ENCODE results near the gene MAN1C1. TPM values are rescaled to one million over a fixed set of nuclear protein-coding genes. Genes with fewer than 3 reads are reported as not detected.

Gene MAN1C1
- total RNA-seq, 1 experiment from 2014 or later = 0.67 TPM

DNA sequence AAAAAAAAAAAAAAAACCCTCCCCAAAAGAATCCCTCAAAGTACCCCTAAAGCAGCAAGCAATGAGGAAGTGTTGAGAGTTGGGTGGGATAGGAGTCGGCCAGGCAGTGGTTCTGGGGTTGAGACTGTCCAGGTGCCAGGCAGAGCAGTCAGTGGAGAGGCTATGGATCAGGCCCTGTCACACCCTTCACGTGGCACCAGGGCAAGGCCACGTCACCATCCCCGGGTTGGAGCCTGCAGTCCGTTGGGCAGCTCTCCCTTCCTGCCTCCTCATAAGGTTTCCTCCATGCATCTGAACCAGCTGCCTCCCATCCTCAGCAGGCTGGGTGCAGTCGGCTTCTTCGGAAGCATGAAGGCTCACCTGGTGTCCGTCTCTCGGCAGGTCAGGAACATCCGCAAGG lies 146.9 kb downstream of the MAN1C1 start:
- DNase-seq (ENCODE audit: low spot score) = no peak

- no peak for DNase-seq (ENCODE audit: low spot score)
Measured at GRCh38 chr1:25765136-25765922, 148.7 kb downstream of the MAN1C1 start.

- DNase-seq (ENCODE audit: low spot score) = no peak
Measured at GRCh38 chr1:25765923-25766589, 149.5 kb downstream of the MAN1C1 start.

DNA sequence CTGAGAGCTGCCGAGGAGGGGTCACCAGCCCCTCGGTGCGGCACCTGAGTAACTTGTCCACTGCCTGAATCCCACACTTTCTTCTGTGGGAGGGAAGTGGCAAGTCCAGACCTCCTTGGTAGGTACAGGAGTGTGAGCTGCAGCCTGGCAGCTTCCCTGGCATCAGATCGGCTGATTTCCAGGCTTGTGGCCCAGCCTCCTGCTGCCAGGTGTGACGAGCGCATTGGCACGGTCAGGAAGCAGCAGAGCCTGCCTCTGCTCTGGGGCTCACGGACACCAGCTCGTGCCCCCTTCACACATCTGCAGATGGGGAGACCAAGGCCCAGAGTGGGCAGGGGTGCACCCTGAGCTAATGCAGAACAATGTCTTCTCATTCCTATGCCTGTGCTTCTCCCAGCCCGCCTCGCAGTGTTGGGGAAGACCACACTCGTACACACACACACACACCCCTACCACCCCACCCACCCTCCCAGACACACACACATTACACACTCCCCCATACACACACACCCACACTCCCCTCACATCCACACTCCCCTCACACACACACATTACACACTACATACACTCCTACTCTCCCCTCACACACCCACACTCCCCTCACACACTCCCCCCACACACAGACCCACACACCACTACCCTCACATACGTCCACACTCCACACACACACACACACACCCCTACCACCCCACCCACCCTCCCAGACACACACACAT lies 150.3 kb downstream of the MAN1C1 start:
- no peak for DNase-seq (ENCODE audit: low spot score)

GRCh38 chr1:25767437-25767770 lies 150.8 kb downstream of the MAN1C1 start:
- no peak for DNase-seq (ENCODE audit: low spot score)

DNA sequence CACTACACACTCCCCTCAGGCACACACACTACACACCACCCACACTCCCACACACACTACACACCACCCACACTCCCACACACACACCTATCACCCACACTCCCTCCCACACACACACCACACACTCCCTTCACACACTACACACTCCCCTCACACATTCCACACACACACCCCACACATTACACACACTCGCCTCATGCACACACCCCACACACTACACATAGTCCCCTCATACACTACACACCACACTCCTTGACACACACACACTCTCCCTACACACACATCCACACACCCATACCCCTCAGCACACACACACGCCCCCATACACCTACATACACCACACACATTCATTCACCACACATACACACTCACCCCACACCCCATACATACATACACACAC lies 152.4 kb downstream of the MAN1C1 start:
- no peak for DNase-seq (ENCODE audit: low spot score)

GRCh38 chr1:25769625-25770383 lies 153.2 kb downstream of the MAN1C1 start:
- no peak for DNase-seq (ENCODE audit: low spot score)

- DNase-seq (ENCODE audit: low spot score) = no peak
Measured at GRCh38 chr1:25770541-25771220, 154.1 kb downstream of the MAN1C1 start.

DNA sequence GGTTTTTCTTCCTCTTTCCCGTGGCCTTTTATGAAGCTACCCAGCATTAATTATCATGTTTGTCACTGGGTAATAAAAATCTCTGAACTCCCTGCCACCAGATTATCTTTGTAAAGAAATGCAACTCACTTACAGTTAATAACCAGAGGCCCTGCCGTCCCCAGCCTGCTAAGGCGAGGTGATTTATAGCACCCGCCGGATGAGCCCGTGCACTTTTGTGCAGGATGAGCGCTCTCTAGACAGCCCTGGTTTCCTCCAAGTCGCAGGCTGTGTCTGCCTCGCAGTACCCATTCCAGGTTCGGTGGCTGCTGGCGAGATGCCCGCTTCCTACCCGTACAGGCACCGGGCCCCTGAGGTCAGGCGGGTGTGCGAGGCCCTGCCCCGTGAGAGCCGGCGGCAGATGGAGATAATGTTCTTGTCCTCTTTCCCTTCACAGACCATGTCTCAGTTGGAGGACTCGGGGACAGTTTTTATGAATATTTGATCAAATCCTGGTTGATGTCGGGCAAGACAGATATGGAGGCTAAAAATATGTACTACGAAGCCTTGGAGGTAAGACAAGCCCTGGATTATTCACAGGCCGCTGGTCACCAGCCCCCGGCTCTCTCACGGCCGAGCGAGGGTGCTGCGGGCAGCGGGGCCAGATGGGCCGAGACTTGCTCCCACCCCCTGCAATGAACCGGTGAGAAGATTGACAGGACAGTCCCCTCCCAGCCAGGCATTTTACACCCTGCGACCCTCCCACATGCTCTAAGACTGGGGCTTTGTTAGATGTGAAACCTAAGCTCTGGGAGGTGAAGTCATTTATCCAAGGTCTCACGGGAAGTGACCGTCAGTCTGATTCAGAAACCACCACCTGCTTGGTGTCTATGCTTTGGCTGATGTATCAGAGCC lies 154.9 kb downstream of the MAN1C1 start:
- DNase-seq (ENCODE audit: low spot score) = peak; percentile 34

- no peak for DNase-seq (ENCODE audit: low spot score)
Measured at GRCh38 chr1:25772164-25772563, 155.6 kb downstream of the MAN1C1 start.

DNA sequence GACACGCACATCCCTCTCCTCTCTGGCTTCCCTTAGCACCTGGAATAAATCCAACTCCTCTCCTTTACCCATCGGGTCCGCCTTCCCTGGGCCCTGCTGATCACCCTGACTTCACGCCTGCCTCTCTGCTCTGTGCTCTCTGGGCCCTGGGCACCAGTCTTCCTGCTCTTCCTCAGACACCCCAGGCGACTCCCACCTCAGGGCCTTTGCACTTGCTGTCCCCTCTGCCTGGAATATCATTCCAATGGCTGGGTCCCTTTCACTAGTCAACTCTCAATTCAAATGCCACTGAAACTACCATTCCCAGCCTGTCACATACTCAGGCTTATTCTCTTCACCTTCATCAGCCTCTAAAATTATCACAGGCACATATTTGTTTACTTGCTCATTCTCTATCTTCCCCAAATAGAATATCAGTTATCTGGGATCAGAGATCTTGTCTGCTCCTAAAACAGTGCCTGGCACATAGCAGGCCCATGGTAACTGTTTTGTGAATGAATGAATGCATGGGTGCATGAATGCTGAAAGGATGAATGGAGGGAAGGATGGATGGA lies 156.2 kb downstream of the MAN1C1 start:
- no peak for DNase-seq (ENCODE audit: low spot score)

- no peak for DNase-seq (ENCODE audit: low spot score)
Measured at GRCh38 chr1:25773441-25774125, 157.0 kb downstream of the MAN1C1 start.

DNA sequence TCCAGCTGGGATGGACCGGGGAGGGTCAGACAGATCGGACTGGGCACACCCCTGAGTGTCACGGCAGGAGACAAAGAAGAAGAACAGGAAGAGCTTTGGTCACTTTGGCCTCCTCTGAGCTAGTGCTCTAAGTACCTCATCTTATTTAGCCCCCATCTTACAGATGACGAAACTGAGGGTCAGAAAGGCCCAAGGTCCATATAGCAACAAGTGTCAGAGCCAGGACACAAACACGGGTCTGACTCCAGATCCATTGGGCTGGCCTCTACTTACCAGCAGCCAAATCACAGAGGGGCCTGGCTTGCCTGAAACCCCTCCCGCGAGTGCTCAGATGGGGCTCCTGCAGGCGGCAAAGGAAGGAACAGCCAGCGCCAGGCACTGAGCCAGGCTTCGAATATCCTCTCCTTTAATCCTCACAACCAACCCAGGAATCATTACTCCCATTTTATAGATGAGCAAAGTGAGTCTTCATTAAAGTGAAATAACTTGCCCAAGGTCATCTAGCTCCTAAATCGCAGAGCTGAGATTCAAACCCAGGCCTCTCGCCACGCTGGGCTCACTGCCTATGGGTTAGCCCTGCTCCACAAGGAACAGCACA lies 157.7 kb downstream of the MAN1C1 start:
- DNase-seq (ENCODE audit: low spot score) = no peak

DNA sequence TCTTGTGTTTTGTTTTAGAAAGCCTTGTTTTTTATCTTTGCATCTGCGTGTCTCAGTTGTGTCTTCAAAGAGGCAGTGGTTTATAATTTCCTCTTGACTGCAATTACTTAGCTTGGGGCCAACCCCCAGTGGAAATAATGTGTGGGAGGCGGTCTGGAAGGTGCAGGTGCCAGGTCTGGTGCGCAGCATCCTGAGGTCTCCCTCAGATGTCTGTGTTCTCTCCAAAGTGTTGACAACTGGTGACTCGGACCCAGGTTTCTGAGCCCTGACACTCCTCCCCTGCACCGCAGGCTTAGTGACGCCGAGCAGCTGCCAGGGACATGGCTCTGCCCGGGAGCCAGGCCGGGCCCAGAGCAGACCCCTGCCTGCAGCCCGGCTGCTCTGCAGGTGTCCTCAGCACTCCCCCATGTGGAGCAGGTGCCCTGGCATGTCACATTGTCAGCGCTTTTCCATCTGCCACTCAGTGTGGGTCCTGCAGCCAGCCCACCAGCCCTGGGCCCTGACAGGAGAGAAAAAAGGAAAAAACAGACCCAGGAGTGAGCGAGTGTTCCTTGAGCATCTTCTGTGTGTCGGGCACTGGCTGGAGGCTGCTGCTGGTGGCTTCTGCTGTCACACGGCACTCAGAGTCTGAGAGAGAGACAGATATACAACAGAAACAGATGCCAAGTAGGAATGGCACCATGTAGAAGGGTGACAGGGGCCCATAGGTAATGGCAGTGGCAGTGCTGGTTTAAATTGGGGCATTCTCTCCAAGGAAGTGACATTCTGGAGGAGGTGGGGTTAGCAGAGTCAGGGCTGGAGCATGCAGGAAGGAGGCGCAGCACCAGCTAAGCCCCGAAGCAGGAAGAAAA lies 158.6 kb downstream of the MAN1C1 start:
- no peak for DNase-seq (ENCODE audit: low spot score)

GRCh38 chr1:25779388-25779787 lies 162.8 kb downstream of the MAN1C1 start:
- no peak for DNase-seq (ENCODE audit: low spot score)

- no peak for DNase-seq (ENCODE audit: low spot score)
Measured at GRCh38 chr1:25779894-25780293, 163.3 kb downstream of the MAN1C1 start.

GRCh38 chr1:25780318-25781129 lies 163.9 kb downstream of the MAN1C1 start:
- DNase-seq (ENCODE audit: low spot score) = no peak

GRCh38 chr1:25781130-25781433 lies 164.5 kb downstream of the MAN1C1 start:
- DNase-seq (ENCODE audit: low spot score) = no peak

All from A172 (cell line).